Lung (tissue), 12 donors: ENCODE data around the gene RNF152. TPM values are rescaled to one million over a fixed set of nuclear protein-coding genes. Genes with fewer than 3 reads are reported as not detected.
A peak's percentile ranks its signal among the peaks of the same experiment; 100 is the strongest.

Experiments used
- ATAC-seq: fragments of 200-7000 bp; cut with Tn5 transposase; one replicate; pipeline ENCODE4 v1.9.1; 2020; ENCODE audit warnings: moderate number of reproducible peaks; ENCODE audit not compliant: insufficient read depth, low FRiP score
- DNase-seq, 3 donors: peaks; one replicate each; pipeline ENCODE4 v3.0.0-alpha.2; 2013 to 2017
- H3K27ac ChIP-seq, 2 donors: one replicate each; pipeline ENCODE4 v1.5.1; 2013; ENCODE audit warnings: mild to moderate bottlenecking in 2 of 2, moderate library complexity in 2 of 2, control low read depth in 1 of 2, inconsistent platforms in 1 of 2, low read depth in 1 of 2, low read length in 1 of 2
- H3K27me3 ChIP-seq, 3 donors: one replicate each; pipeline ENCODE4 v1.5.1; 2013; ENCODE audit warnings: low read length in 2 of 3; ENCODE audit not compliant: control insufficient read depth in 3 of 3, insufficient read depth in 3 of 3
- H3K36me3 ChIP-seq, 4 donors: one replicate each; pipeline ENCODE4 v1.5.1; 2013; ENCODE audit warnings: low read length in 4 of 4, mild to moderate bottlenecking in 1 of 4, moderate library complexity in 1 of 4; ENCODE audit not compliant: control insufficient read depth in 4 of 4, insufficient read depth in 4 of 4
- H3K4me1 ChIP-seq, 5 donors: one replicate each; pipeline ENCODE4 v1.5.1; 2013; ENCODE audit warnings: low read length in 5 of 5, mild to moderate bottlenecking in 2 of 5, moderate library complexity in 1 of 5; ENCODE audit not compliant: control insufficient read depth in 5 of 5, insufficient read depth in 5 of 5
- H3K4me3 ChIP-seq: one replicate; pipeline ENCODE4 v1.5.1; 2013; ENCODE audit warnings: mild to moderate bottlenecking, control low read depth, moderate library complexity
- H3K9ac ChIP-seq, 2 donors: one replicate each; pipeline ENCODE4 v1.5.1; 2013; ENCODE audit warnings: low read length in 2 of 2, control low read depth in 1 of 2; ENCODE audit not compliant: insufficient read depth in 1 of 2
- H3K9me3 ChIP-seq, 4 donors: one replicate each; pipeline ENCODE4 v1.5.1; 2013; ENCODE audit warnings: low read length in 3 of 4, mild to moderate bottlenecking in 1 of 4, moderate library complexity in 1 of 4; ENCODE audit not compliant: control insufficient read depth in 4 of 4, insufficient read depth in 3 of 4
- WGBS, 2 donors: extraction: QIAGEN DNeasy Blood & Tissue Kit; methylation state at CpG; one replicate each; pipeline ENCODE4 v1.1.7; 2013; 5-methylcytosine and 5-hydroxymethylcytosine counted together
- polyA plus RNA-seq, 2 donors: library from polyadenylated mRNA; stranded (reverse); fragments of 200-250 nt; gene quantifications; one replicate each; pipeline ENCODE4 v1.2.1, GENCODE V29; 2013
- total RNA-seq, 2 donors: library from RNA; depleted of rRNA in 1 of 2; stranded (reverse); fragments of >200 nt in 1 of 2; gene quantifications; one replicate each; pipeline ENCODE4 v1.2.1, GENCODE V29; 2014 to 2021
- TF ChIP-seq, protein P1 (sequence below): IDR thresholded peaks from 2 replicates; pipeline ENCODE4 v1.5.1; 2012; ENCODE audit warnings: mild to moderate bottlenecking; ENCODE audit errors: control extremely low read depth, extremely low read depth
- donor health status: control.
- donor health status: control.
- donor health status: Bipolar disorder and iron deficiency.
- donor health status: healthy.
- donor health status: DM: yes; HTN: yes; CAD: no.

The RNF152 gene
- total and polyA plus RNA-seq, 4 donors, result 1.1 to 55.6 (median 9.6) TPM

DNA sequence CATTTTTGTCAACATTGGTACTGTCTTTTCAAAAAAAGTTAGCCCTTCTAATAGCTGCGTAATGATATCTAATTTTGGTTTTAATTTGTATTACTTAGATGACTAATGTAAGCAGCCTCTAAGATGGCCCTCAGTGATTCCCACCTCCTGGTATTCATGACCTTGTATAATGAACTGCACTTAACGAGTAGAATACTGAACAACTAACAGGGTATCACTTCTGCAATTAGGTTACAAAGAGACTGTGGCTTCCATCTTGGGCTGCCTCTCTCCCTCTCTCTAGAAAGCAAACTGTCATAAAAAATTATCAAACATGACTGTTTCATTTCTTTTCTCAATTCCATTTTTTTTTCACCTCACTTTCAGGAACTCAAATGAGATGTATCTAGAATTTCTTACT lies 120.9 kb downstream of the RNF152 start:
- TF ChIP-seq, protein P1, sequence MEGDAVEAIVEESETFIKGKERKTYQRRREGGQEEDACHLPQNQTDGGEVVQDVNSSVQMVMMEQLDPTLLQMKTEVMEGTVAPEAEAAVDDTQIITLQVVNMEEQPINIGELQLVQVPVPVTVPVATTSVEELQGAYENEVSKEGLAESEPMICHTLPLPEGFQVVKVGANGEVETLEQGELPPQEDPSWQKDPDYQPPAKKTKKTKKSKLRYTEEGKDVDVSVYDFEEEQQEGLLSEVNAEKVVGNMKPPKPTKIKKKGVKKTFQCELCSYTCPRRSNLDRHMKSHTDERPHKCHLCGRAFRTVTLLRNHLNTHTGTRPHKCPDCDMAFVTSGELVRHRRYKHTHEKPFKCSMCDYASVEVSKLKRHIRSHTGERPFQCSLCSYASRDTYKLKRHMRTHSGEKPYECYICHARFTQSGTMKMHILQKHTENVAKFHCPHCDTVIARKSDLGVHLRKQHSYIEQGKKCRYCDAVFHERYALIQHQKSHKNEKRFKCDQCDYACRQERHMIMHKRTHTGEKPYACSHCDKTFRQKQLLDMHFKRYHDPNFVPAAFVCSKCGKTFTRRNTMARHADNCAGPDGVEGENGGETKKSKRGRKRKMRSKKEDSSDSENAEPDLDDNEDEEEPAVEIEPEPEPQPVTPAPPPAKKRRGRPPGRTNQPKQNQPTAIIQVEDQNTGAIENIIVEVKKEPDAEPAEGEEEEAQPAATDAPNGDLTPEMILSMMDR, result no peak
- peaks cover 0 to 3% (median 0%) of the 10 kb centered on the region in 5 donors for H3K4me1 ChIP-seq
- no peak overlapping the region for H3K4me3 ChIP-seq
- peaks cover 0 to 5% (median 0%) of the 10 kb centered on the region in 4 donors for H3K9me3 ChIP-seq
- no peaks in the 10 kb centered on the region for H3K27me3 ChIP-seq
- H3K36me3 ChIP-seq, result no peaks in the 10 kb centered on the region
- DNase-seq (no peak), ATAC-seq (no peak)
- H3K27ac ChIP-seq, result no peak overlapping the region
- WGBS, 2 donors, result 90 to 95% methylated on average over 2 of the region's 2 CpGs
- H3K9ac ChIP-seq, result no peak overlapping the region

DNA sequence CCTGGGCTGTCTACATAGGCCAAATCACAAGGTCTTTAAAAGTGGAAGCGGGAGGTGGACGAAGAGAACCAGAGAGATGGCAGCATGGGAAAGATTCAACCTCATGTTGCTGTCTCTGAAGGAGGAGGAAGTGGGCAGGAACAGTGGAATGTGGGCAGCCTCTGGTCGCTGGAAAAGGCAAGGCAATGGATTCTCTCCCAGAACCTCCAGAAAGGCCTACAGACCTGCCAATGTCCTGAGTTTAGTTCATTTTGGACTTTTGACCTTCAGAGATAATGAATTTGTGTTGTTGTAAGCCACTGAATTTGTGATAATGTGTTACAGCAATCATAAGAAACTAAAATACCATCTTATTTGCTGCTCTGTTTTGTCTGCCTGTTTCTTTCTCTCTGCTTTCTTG lies 122.5 kb downstream of the RNF152 start:
- ATAC-seq, result no peak
- H3K27ac ChIP-seq, result no peak overlapping the region
- no peaks in the 10 kb centered on the region for H3K9me3 ChIP-seq
- TF ChIP-seq, protein P1, result no peak
- no peaks in the 10 kb centered on the region for H3K36me3 ChIP-seq
- DNase-seq, result no peak
- H3K27me3 ChIP-seq, result no peaks in the 10 kb centered on the region
- H3K9ac ChIP-seq, result no peak overlapping the region
- no peak overlapping the region for H3K4me3 ChIP-seq
- WGBS, 2 donors, result 79 to 81% methylated on average over 3 of the region's 3 CpGs
- H3K4me1 ChIP-seq, result peaks cover 0 to 3% (median 0%) of the 10 kb centered on the region in 5 donors

DNA sequence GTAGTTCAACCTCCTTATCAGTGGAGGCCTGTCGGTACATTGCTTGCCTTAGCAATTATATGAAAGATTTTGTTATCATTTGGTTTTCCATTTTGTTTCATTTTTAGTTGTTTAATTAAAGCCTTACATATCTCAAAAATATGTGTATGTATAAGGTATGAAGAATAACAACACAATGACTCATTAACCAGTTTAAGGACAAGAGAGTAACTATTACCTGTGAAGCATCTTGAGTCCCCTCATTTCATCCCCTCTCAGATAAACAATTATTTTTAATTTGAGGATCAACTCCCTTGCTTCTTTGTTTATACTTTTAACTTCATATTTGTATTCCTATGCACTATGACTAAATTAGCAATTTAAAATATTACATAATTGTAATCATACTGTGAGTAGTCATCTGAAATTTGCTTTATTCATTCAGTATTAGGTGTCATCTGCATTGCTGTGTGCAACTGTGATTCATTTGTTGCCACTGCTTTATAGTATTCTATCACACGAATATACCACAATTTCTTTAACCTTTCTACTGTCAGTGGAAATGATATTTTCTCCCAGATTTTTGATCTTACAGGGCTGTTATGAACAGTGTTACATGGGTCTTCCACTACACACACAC lies 126.4 kb downstream of the RNF152 start:
- Histone ChIP-seq H3K4me3 (no peak overlapping the region), H3K27me3 (no peaks in the 10 kb centered on the region), H3K27ac (no peak overlapping the region), H3K9me3 (no peaks in the 10 kb centered on the region), H3K9ac (no peak overlapping the region), H3K36me3 (no peaks in the 10 kb centered on the region), H3K4me1 (peaks cover 0 to 3% (median 0%) of the 10 kb centered on the region in 5 donors)
- WGBS, 2 donors, result 86 to 91% methylated on average over 2 of the region's 2 CpGs
- TF ChIP-seq, protein P1, result no peak
- ATAC-seq, result no peak
- no peak for DNase-seq

DNA sequence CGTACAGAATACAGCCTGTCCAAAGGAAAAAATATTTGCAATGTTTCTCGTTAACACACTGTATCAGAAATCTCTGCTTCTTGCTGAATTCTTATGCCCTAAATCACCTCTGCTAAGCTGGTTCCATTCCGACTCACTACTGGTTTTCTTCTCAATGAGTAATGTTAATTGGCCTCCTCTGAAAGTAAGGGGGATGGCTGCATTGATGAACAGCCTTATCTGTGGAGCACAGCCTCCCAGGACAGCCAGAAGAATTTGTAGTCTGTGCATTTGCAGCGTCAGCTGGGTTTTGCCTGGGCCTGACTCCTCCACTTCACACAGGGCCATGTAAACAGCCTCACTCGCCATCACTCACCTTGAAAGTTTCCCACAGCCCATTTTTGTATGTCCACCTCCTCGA lies 127.7 kb downstream of the RNF152 start:
- ATAC-seq (peak; percentile 36), DNase-seq (no peak)
- H3K27me3 ChIP-seq, result no peaks in the 10 kb centered on the region
- H3K27ac ChIP-seq, result no peak overlapping the region
- H3K4me1 ChIP-seq, result peaks cover 0 to 4% (median 0%) of the 10 kb centered on the region in 5 donors
- TF ChIP-seq, protein P1, result no peak
- WGBS, 2 donors, result 79 to 80% methylated on average over 6 of the region's 6 CpGs
- no peak overlapping the region for H3K9ac ChIP-seq
- no peaks in the 10 kb centered on the region for H3K9me3 ChIP-seq
- H3K4me3 ChIP-seq, result no peak overlapping the region
- no peaks in the 10 kb centered on the region for H3K36me3 ChIP-seq
